Prostate gland (tissue), 2 donors: ENCODE results near the gene C3orf22.

Experiments used
- CTCF ChIP-seq, 4 experiments: fragments of 200-600 bp in 2 of 4; fragments of 450-650 bp in 2 of 4; sonication (generic) in 2 of 4; IDR thresholded peaks; 1 replicate in 3 of 4; 2 replicates in 1 of 4; pipeline ENCODE4 v1.5.1; 2016 to 2019; ENCODE audit warnings: antibody characterized with exemption in 4 of 4, mild to moderate bottlenecking in 2 of 4, moderate library complexity in 2 of 4
- POLR2A ChIP-seq: fragments of 450-650 bp; IDR thresholded peaks from one replicate; pipeline ENCODE4 v1.6.1; 2016; ENCODE audit warnings: antibody characterized with exemption, mild to moderate bottlenecking
- POLR2AphosphoS5 ChIP-seq: sonication (generic); formaldehyde crosslinking; IDR thresholded peaks from one replicate; pipeline ENCODE4 v1.6.1; 2017; ENCODE audit warnings: antibody characterized with exemption

GRCh38 chr3:126544596-126545281, 14.0 kb downstream of the C3orf22 start:
- TF ChIP-seq CTCF (IDR thresholded peaks at IDR 0.05), result no peak
- TF ChIP-seq POLR2A, result no peak
- TF ChIP-seq POLR2AphosphoS5, result no peak
